ELR (cell line): ENCODE results near the gene OR2T34.
"Not testable (repeated sequence)": the region's sequence is repeated elsewhere in the genome, so short reads cannot be mapped to it uniquely, and the experiment has no call there.

ENCODE experiments used
- DNase-seq: peaks from one replicate; pipeline ENCODE4 v3.0.0-alpha.2; 2015; ENCODE audit warnings: low read depth

The OR2T34 gene

DNA sequence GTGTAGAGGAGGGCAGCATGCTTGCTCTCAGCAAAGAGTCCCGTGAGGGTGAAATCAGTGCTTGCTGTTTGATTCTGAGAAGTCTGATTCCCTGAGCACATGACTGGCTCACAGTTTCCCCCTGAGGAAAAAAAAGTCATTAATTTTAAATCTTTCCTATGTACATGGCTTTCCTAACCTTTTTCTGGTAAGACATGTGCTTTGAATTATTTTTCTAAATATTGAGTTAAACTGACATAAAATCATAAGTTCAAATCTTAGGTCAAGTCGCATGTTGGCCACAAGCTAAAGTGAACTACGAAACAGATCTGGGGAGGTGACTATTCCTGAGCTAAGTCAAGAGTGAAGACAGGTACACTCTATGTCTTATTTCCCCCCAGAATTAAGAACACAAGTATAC is at the start of gene OR2T34:
Gene OR2T34 (minus strand): TSS at position 101 of the 400 bp plus-strand sequence. CDS start 0 bp downstream, at position 101.
- DNase-seq, result not testable (repeated sequence)

GRCh38 chr1:248622570-248623001 is 48.0 kb upstream of the OR2T34 start:
- peak; percentile 60 for DNase-seq

DNA sequence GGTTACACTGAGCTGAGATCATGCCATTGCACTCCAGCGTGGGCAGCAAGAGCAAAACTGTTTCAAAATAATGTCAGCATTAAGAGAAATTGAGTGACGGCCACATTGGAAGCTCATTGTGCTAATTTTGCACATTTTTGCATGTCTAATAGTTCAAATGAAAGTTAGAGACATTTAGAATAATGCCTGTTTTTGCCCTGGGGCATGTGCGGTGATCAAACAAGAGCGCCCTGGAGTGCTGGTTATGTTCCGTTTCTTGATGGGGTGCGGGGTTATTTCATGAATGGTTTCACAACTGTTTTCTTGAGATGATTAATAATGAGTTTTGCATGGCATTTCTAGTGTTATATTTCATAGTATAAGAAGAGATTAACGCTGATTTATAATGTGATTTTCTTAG is 47.2 kb upstream of the OR2T34 start:
- DNase-seq, result no peak

- DNase-seq, result peak; percentile 65
Measured at GRCh38 chr1:248618878-248619277, 44.3 kb upstream of the OR2T34 start.

DNA sequence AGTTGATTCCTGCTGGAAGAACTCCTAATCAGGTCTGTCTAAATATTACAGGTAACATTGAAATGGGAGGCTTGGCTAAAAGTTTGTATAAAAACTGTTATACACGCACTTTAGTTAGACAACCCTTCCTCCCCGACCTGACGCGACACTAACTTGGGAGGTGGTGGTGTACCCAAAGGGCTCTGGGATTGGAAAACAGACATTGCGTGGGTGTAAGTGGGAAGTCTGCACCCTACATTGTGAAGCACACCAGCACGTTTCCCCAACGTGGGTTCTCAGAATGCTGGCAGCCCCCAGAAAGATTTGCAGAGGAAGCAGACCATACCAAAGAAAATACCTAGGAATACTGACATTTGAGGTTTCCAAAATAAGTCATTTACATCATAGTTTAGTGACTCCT is 43.6 kb upstream of the OR2T34 start:
- DNase-seq, result no peak

- no peak for DNase-seq
Measured at GRCh38 chr1:248613742-248614141, 39.2 kb upstream of the OR2T34 start.

DNA sequence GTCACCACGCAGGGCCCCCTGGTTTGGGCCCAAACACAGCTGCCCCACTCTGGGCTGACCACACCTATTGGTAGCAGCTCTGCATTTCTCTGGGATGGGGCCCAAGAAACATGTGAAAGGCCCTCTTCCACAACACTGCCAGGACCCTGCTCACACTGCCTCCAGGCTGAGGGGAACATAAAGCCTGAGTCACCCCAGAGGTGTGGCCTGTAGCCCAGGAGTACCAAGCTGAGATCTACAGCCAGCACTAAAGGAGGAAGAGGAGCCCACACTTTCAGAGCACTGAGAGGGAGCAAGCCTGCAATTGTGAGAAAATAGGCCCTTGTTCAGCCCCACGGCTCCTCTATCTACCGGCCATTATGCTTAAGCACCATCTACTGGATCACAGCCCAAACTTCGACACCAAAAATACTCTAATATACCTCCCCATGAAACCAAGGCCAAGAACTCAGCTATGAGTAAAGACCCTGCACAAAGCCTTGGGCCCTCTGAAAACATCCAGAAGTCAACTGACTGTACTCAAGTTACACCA is 37.4 kb upstream of the OR2T34 start:
- DNase-seq, result peak; percentile 44

DNA sequence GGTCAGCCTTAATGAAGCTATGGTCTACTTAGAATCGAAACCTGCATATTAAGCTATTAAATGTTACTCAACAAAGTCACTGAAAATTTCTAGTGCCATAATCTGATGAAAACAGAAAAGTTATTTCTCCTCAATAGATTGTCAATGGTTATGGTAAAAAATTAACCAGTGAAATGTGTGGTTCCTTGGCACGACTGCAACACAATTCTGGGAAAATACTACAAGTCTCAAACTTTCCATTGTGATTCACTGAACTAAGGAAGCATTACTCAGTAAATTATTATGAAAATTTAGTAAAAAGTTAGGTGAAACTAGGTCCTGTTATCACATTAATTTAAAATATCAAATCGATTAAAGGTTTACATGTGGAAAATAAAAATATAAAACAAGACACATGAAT is 35.7 kb upstream of the OR2T34 start:
- no peak for DNase-seq

DNA sequence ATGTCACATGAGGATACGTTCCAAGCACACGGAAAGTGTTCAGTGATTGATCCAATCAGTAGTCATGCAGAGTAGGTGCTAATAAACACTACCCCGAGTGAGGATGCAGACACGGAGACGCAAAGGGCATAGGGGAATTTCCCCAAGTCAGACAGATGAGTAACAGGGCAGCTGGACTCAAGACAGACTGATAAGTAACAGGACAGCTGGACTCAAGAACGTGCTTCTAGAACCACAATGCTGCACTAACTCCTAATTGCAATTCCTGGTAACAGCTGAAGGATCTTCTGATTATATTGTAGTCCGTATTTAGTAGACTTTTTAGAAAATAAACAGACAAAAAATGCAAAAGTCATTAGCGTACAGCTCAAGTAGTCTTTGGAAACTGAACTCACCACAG is 24.8 kb upstream of the OR2T34 start:
- no peak for DNase-seq

- no peak for DNase-seq
Measured at GRCh38 chr1:248597589-248597988, 23.0 kb upstream of the OR2T34 start, which contains the start of gene OR2T10. Gene OR2T10 (minus strand): TSS chr1:248597700. CDS start chr1:248593768, 3,932 bp downstream.

GRCh38 chr1:248596615-248597014 is 22.1 kb upstream of the OR2T34 start:
- peak; percentile 64 for DNase-seq

GRCh38 chr1:248593226-248593625 is 18.7 kb upstream of the OR2T34 start:
- no peak for DNase-seq

DNA sequence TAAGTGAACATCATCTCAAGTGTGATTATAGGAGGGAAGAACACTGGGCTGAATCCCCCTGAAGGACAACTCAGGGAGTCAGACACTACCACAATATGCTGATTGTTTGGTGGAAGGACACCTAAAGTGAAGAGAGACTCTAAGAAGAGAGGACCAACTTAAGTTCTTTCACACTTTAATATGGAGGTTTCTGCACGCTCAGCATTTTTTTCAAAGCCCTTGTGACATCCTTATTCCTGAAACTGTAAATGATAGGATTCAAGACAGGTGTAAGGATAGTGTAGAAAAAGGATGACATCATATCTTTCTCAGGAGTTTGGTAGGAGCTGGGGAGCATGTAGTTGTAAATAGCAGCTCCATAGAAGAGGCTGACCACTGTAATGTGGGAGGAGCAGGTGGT is 18.1 kb upstream of the OR2T34 start:
- DNase-seq, result no peak

DNA sequence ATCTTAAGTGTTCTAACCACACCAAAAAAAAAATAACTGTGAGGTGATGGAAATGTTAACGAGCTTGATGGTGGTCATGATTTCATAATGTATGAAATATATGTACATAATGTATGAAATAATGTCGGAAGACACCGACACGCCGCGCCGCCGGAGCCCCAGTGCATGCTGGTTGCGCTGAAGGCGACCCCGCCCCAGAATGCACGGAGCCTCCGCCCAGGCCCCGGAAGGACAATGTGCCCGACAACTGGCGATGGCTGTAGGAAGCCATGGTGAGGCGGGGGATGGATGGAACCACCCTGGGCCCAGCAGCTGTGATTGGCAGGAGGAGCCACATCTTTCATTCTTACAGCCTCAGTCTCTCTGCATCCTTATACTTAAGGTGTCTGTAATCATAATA is 15.5 kb upstream of the OR2T34 start:
- no peak for DNase-seq

GRCh38 chr1:248589334-248589733 is 14.8 kb upstream of the OR2T34 start:
- DNase-seq, result no peak

- peak; percentile 72 for DNase-seq
Measured at GRCh38 chr1:248585266-248585665, 10.7 kb upstream of the OR2T34 start.

DNA sequence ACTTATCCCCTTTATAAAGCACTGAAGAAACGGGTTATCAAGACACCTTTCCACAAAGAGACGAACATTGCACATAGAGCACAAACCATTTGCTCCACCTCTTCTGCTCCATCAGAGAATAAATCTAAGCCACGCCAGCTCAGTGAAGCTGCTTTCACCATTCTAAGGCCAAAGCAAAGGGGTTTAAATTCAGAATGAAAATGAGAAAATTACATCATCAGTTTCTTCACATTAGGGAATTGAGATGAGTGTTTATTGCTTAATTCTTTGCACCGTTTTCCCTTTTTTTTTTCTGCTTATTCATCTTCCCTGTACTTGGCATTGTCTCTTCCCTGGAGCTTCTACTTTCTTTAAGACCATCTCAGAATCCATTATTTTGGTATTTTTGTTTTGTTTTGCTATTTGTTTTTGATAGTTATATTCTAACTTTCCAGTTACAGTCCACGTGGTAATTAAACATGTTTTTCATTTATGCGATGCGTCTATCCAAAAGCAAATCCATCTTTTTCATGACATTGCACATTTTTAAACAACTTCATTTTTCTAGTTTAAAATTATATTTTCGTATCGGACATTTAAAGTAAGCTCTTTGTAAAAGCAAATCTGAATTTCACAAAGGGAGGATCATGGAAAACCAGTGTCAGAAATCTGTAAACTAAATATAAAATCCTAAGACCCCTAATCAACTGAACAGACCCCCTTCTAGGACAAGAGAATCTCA is 1.9 kb upstream of the OR2T34 start:
- no peak for DNase-seq

- DNase-seq, result not testable (repeated sequence)
Measured at GRCh38 chr1:248573856-248574255, 701 bp downstream of the OR2T34 start.

GRCh38 chr1:248572049-248572448 is 2.5 kb downstream of the OR2T34 start:
- DNase-seq, result not testable (repeated sequence)

DNA sequence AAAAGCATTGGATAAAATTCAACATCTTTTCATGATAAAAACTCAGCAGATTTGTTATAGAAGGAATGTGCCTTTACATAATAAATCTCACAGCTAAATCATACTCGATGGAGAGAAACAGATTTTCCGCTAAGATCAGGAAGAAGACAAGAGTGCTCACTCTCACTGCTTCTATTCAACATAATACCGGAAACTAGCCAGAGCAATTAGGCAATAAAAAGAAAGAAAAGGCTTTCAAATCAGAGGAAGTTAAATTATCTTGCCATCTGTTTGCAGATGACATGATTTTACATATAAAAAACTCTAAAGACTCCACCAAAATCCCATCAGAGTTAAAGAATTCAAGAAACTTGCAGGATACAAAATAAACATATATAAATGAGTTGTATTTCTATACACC is 3.7 kb downstream of the OR2T34 start:
- not testable (repeated sequence) for DNase-seq

DNA sequence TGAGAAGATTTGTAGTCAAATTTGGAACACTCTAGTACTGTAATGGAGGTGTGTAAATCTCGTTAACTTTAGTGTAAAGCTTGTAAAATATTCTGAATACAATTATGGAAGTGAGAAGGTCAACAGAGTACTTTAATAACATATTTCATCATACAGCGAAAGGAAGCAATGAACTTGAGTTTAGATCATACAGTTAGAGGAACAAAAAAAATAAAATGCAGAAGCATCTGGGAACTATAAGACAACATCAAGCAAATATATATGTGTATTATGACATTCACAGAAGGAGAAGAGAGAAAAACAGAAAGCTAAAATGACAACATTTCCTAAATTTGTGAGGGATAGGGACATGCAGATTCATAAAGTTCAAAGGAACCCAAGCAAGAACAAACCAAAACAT is 5.5 kb downstream of the OR2T34 start:
- not testable (repeated sequence) for DNase-seq

- DNase-seq, result not testable (repeated sequence)
Measured at GRCh38 chr1:248565530-248566373, 8.8 kb downstream of the OR2T34 start.

DNA sequence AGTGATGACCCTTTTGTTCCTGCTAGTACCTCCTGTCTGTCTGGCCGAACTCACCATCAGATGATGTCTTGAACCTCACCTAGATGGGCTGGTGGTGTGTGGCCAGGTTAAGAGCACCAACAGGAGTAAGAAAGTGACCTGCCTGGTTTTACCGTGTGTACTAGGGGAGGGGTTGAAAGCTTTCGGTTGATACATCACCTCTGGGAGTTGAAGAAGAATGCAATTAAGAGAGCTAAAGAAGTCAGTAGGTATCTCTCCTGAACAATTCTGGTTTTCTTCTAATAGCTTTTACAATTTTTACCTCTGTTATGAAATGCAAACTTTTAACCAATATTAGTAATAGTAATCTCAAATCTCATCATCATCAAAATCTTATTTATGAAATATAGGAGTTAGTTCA is 11.9 kb downstream of the OR2T34 start, which contains the start of gene OR2T29:
Gene OR2T29 (minus strand): TSS at position 101 of the 400 bp plus-strand sequence. CDS start 3,281 bp downstream, outside the sequence.
- DNase-seq, result not testable (repeated sequence)
